OCI-LY1 (cell line): ENCODE results near the gene SLC25A46.
"Not testable (repeated sequence)": the region's sequence is repeated elsewhere in the genome, so short reads cannot be mapped to it uniquely, and the experiment has no call there.

ENCODE experiments used
- EZH2 ChIP-seq: fragments of 200-600 bp; sonication (generic), shearing (Covaris generic); IDR thresholded peaks from 2 replicates; pipeline ENCODE4 v1.8.0; 2017; ENCODE audit warnings: borderline replicate concordance, mixed run types, mild to moderate bottlenecking, antibody characterized with exemption, low read length, moderate library complexity, mixed read lengths
- TF ChIP-seq, protein P1 (sequence below): fragments of 200-600 bp; sonication (generic), shearing (Covaris generic); IDR thresholded peaks from 2 replicates; pipeline ENCODE4 v1.5.1; 2017; ENCODE audit warnings: mild to moderate bottlenecking, antibody characterized with exemption, low read length, moderate library complexity, mixed read lengths

DNA sequence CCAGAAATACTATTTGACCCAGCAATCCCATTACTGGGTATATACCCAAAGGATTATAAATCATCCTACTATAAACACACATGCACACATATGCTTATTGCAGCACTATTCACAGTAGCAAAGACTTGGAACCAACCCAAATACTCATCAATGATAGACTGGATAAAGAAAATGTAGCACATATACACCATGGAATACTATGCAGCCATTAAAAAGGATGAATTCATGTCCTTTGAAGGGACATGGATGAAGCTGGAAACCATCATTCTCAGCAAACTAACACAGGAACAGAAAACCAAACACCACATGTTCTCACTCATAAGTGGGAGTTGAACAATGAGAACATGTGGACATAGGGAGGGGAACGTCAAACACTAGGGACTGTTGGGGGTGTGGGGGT lies 48.2 kb upstream of the SLC25A46 start:
- TF ChIP-seq, protein P1, sequence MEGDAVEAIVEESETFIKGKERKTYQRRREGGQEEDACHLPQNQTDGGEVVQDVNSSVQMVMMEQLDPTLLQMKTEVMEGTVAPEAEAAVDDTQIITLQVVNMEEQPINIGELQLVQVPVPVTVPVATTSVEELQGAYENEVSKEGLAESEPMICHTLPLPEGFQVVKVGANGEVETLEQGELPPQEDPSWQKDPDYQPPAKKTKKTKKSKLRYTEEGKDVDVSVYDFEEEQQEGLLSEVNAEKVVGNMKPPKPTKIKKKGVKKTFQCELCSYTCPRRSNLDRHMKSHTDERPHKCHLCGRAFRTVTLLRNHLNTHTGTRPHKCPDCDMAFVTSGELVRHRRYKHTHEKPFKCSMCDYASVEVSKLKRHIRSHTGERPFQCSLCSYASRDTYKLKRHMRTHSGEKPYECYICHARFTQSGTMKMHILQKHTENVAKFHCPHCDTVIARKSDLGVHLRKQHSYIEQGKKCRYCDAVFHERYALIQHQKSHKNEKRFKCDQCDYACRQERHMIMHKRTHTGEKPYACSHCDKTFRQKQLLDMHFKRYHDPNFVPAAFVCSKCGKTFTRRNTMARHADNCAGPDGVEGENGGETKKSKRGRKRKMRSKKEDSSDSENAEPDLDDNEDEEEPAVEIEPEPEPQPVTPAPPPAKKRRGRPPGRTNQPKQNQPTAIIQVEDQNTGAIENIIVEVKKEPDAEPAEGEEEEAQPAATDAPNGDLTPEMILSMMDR = not testable (repeated sequence)
- not testable (repeated sequence) for TF ChIP-seq EZH2
